Smooth muscle cell (in vitro differentiated cells): ENCODE measurements around the gene MACIR. TPM values are rescaled to one million over a fixed set of nuclear protein-coding genes. Genes with fewer than 3 reads are reported as not detected.
A peak's percentile ranks its signal among the peaks of the same experiment; 100 is the strongest.

Experiments
- DNase-seq: peaks from one replicate; lab custom pipeline; 2025; ENCODE audit not compliant: unreplicated experiment; lab: John Stamatoyannopoulos, UW
- H2AFZ ChIP-seq: fragments of 200-600 bp; sonication (generic); 2 replicates; pipeline ENCODE4 v1.6.0; 2016; ENCODE audit warnings: antibody characterized with exemption, low read depth, mild to moderate bottlenecking
- H3F3A ChIP-seq: fragments of 200-600 bp; sonication (generic); 2 replicates; pipeline ENCODE4 v1.6.0; 2017; ENCODE audit warnings: antibody characterized with exemption, low read depth
- H3K27ac ChIP-seq: fragments of 200-600 bp; sonication (generic); 2 replicates; pipeline ENCODE4 v1.5.1; 2016; ENCODE audit warnings: low read depth, mild to moderate bottlenecking
- H3K27me3 ChIP-seq: fragments of 200-600 bp; sonication (generic); 2 replicates; pipeline ENCODE4 v1.6.1; 2016; ENCODE audit warnings: low read depth, mild to moderate bottlenecking
- H3K36me3 ChIP-seq: fragments of 200-600 bp; sonication (generic); 2 replicates; pipeline ENCODE4 v1.5.1; 2016; ENCODE audit warnings: low read depth
- H3K4me1 ChIP-seq: fragments of 200-600 bp; sonication (generic); 2 replicates; pipeline ENCODE4 v1.5.1; 2016; ENCODE audit warnings: low read depth
- H3K4me2 ChIP-seq: fragments of 200-600 bp; sonication (generic); 2 replicates; pipeline ENCODE4 v1.6.0; 2016; ENCODE audit warnings: mild to moderate bottlenecking
- H3K4me3 ChIP-seq: fragments of 200-600 bp; sonication (generic); 2 replicates; pipeline ENCODE4 v1.5.1; 2016; ENCODE audit warnings: mild to moderate bottlenecking
- H3K79me2 ChIP-seq: fragments of 200-600 bp; sonication (generic); 2 replicates; pipeline ENCODE4 v1.6.0; 2016; ENCODE audit warnings: low read depth, mild to moderate bottlenecking
- H3K9ac ChIP-seq: fragments of 200-600 bp; sonication (generic); 2 replicates; pipeline ENCODE4 v1.6.0; 2016; ENCODE audit warnings: low read depth
- H3K9me3 ChIP-seq: fragments of 200-600 bp; sonication (generic); replicated peaks from 2 replicates; pipeline ENCODE4 v1.5.1; 2016; ENCODE audit warnings: low read depth
- H4K20me1 ChIP-seq: fragments of 200-600 bp; sonication (generic); 2 replicates; pipeline ENCODE4 v1.6.0; 2016; ENCODE audit warnings: low read depth
- WGBS: methylation state at CpG from one replicate; pipeline ENCODE4 v1.1.7; 2016; ENCODE audit warnings: low lambda C conversion rate; 5-methylcytosine and 5-hydroxymethylcytosine counted together
- polyA plus RNA-seq: library from polyadenylated mRNA; unstranded; fragments of >200 nt; fragmentation: Nextera tagmentation; extraction: Ambion mirVana; gene quantifications from 2 replicates; pipeline ENCODE4 v1.2.1, GENCODE V29; 2016
- total RNA-seq: library from RNA; depleted of rRNA; stranded (reverse); fragments of >200 nt; gene quantifications from 2 replicates; pipeline ENCODE4 v1.2.3, GENCODE V29; 2014
- TF ChIP-seq, protein P1 (sequence below): fragments of 200-600 bp; sonication (generic); IDR thresholded peaks from 2 replicates; pipeline ENCODE4 v1.5.1; 2017; ENCODE audit warnings: borderline replicate concordance, mild to moderate bottlenecking, antibody characterized with exemption; ENCODE audit not compliant: insufficient read depth, poor library complexity, severe bottlenecking

The MACIR gene
- total and polyA plus RNA-seq, 2 experiments from 2014 or later: 6.7 to 24.0 TPM

DNA sequence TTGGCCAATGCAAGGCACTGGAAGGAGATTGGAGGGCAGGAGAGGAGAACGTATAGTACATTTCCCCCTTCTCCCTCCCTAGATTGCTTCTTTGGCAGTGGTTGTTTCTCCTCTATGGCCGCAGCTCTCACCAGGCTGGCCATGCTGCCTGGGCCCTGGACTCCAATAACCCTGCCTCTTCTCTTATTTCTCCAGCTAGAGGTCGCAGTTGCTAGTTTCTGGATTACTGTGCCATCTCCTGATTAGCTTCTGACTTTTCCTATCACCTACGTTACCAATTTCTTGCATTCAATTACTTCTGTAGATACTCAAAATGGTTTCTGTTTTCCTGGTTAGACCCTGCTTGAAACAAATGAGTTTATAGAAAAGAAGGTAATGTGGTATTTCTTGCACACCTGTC is 2.4 kb upstream of the MACIR start:
- DNase-seq: no peak
- Histone ChIP-seq H3K9ac (no peak overlapping the region), H2AFZ (no peak overlapping the region), H3K27me3 (no peaks in the 10 kb centered on the region), H3K27ac (no peak overlapping the region), H3K4me2 (no peak overlapping the region), H3K79me2 (peaks cover 14% of the 10 kb centered on the region), H3K36me3 (no peaks in the 10 kb centered on the region), H3K4me1 (peaks cover 5% of the 10 kb centered on the region), H3K4me3 (no peak overlapping the region), H3F3A (peaks cover 3% of the 10 kb centered on the region), H3K9me3 (no peaks in the 10 kb centered on the region), H4K20me1 (peaks cover 15% of the 10 kb centered on the region)
- TF ChIP-seq, protein P1, sequence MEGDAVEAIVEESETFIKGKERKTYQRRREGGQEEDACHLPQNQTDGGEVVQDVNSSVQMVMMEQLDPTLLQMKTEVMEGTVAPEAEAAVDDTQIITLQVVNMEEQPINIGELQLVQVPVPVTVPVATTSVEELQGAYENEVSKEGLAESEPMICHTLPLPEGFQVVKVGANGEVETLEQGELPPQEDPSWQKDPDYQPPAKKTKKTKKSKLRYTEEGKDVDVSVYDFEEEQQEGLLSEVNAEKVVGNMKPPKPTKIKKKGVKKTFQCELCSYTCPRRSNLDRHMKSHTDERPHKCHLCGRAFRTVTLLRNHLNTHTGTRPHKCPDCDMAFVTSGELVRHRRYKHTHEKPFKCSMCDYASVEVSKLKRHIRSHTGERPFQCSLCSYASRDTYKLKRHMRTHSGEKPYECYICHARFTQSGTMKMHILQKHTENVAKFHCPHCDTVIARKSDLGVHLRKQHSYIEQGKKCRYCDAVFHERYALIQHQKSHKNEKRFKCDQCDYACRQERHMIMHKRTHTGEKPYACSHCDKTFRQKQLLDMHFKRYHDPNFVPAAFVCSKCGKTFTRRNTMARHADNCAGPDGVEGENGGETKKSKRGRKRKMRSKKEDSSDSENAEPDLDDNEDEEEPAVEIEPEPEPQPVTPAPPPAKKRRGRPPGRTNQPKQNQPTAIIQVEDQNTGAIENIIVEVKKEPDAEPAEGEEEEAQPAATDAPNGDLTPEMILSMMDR: no peak
- 78% methylated on average over 4 of the region's 4 CpGs for WGBS

DNA sequence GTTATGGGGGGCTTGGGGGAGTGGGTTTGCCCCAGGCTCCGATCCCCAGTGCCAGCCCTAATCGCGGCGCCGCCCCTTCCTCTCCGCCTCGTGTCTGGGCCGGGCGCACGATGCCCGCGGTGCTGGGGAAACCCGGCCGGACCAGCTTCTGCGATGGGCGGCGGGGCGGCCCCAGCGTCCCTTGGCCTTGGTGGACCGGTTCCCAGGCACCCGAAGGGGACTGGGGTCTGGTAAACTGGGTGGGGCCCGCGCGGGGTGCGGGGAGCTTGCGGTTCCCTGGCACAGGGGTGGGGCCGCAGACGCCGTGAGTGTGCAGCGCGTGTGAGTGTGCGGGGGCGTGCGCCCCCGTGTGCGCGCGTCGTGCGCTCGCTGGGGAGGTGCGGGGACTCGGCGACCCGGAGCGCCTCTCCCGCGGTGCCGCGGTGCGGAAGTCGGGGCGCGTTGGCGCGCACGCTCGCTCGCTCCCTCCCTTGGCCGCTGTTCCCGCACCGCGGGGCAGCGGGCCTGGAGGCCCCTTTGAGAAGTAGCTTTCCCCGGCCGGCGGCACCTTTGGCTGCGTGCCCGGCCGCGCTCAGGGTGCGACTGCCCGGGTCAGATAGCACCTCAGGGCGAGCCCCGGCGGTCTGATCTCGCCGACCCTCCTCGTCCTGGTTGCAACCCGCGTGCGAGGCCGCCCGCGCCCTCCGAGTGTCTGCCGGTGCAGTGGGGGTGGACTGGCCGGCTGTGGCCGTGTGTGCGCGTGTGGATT is 568 bp downstream of the MACIR start:
- Histone ChIP-seq H3K4me3 (peak overlapping the region; percentile 85), H3K27me3 (no peaks in the 10 kb centered on the region), H3K27ac (no peak overlapping the region), H3K4me1 (peaks cover 10% of the 10 kb centered on the region), H3K9ac (peak overlapping the region; percentile 8), H4K20me1 (peaks cover 38% of the 10 kb centered on the region), H2AFZ (peak overlapping the region; percentile 85), H3F3A (peaks cover 3% of the 10 kb centered on the region), H3K4me2 (peak overlapping the region; percentile 99), H3K36me3 (no peaks in the 10 kb centered on the region), H3K79me2 (peaks cover 44% of the 10 kb centered on the region), H3K9me3 (no peaks in the 10 kb centered on the region)
- peak; percentile 66 for DNase-seq
- WGBS: 1% methylated on average over 59 of the region's 91 CpGs
- TF ChIP-seq, protein P1: no peak

DNA sequence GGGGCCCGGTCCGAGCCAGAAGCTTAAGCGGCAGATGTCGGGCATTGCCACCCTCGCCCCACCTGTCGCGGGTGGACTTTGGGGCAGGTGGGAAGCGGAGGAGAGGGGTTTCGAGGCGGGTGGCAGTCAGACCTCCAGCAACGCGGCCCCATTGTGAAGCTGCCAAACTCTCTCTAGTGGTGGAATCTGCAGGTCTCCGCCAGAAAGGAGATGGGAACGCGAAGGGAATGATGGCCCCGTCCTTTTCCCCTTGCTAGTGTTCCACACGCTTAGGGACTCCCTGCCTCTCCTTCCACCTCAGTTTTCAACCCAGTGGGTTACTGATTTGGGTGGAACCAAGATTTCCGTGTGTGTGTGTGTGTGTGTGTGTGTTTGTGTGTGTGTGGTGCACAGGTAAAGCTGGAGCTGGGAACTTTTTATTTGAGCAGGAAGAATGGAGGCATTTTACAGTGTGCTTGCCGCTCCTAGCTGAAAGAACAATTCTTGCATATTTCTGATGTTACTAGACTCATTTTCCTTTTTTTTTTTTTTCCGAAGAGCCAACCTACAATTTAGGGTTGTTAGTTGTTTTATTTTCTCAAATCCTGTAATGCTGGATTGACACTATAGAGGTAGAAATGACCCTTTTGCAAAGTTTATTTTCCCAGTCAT is 1.3 kb downstream of the MACIR start:
- peaks cover 51% of the 10 kb centered on the region for H3K79me2 ChIP-seq

More for the DNA sequence above, 1.3 kb downstream of the MACIR start:
- 2% methylated on average over 20 of the region's 20 CpGs for WGBS
- peak overlapping the region; percentile 85 for H2AFZ ChIP-seq
- H3K27ac ChIP-seq: no peak overlapping the region
- peak overlapping the region; percentile 8 for H3K9ac ChIP-seq
- H3F3A ChIP-seq: peaks cover 3% of the 10 kb centered on the region
- H3K4me3 ChIP-seq: peak overlapping the region; percentile 85
- H4K20me1 ChIP-seq: peaks cover 44% of the 10 kb centered on the region
- H3K4me1 ChIP-seq: peaks cover 10% of the 10 kb centered on the region
- no peaks in the 10 kb centered on the region for H3K27me3 ChIP-seq
- H3K4me2 ChIP-seq: peak overlapping the region; percentile 99
- DNase-seq: no peak
- no peaks in the 10 kb centered on the region for H3K9me3 ChIP-seq
- H3K36me3 ChIP-seq: no peaks in the 10 kb centered on the region
- TF ChIP-seq, protein P1: no peak
